Thymus (tissue), 11 donors: ENCODE measurements around the gene IL1B. TPM values are rescaled to one million over a fixed set of nuclear protein-coding genes. Genes with fewer than 3 reads are reported as not detected.

Experiments
- DNase-seq, 9 donors: peaks; one replicate each; pipeline ENCODE4 v3.0.0-alpha.2; 2013; ENCODE audit warnings: low spot score in 9 of 9, low read depth in 6 of 9, missing footprints in 1 of 9
- H3K27ac ChIP-seq, 2 donors: one replicate each; pipeline ENCODE4 v1.5.1; 2013; ENCODE audit warnings: control low read depth in 1 of 2, low read depth in 1 of 2, low read length in 1 of 2, mild to moderate bottlenecking in 1 of 2, moderate library complexity in 1 of 2
- H3K27me3 ChIP-seq, 2 donors: one replicate each; pipeline ENCODE4 v1.5.1; 2013; ENCODE audit warnings: low read length in 1 of 2; ENCODE audit not compliant: control insufficient read depth in 2 of 2, insufficient read depth in 1 of 2
- H3K36me3 ChIP-seq, 2 donors: one replicate each; pipeline ENCODE4 v1.5.1; 2013; ENCODE audit warnings: low read length in 1 of 2, mild to moderate bottlenecking in 1 of 2, moderate library complexity in 1 of 2; ENCODE audit not compliant: control insufficient read depth in 2 of 2, insufficient read depth in 2 of 2
- H3K4me1 ChIP-seq, 2 donors: one replicate each; pipeline ENCODE4 v1.5.1; 2013; ENCODE audit warnings: low read length in 2 of 2; ENCODE audit not compliant: control insufficient read depth in 2 of 2, insufficient read depth in 2 of 2
- H3K4me3 ChIP-seq, 2 donors: one replicate each; pipeline ENCODE4 v1.5.1; 2013; ENCODE audit warnings: low read length in 2 of 2, control low read depth in 1 of 2, mild to moderate bottlenecking in 1 of 2
- H3K9me3 ChIP-seq, 2 donors: one replicate each; pipeline ENCODE4 v1.5.1; 2013; ENCODE audit warnings: low read length in 1 of 2, mild to moderate bottlenecking in 1 of 2; ENCODE audit not compliant: control insufficient read depth in 2 of 2, insufficient read depth in 1 of 2
- WGBS: extraction: QIAGEN DNeasy Blood & Tissue Kit; methylation state at CpG from one replicate; pipeline ENCODE4 v1.1.7; 2013; 5-methylcytosine and 5-hydroxymethylcytosine counted together
- polyA plus RNA-seq: library from polyadenylated mRNA; stranded (reverse); fragments of 200-250 nt; gene quantifications from one replicate; pipeline ENCODE4 v1.2.3, GENCODE V29; 2013
- total RNA-seq: library from RNA; stranded (reverse); fragments of 120-200 nt; gene quantifications from one replicate; pipeline ENCODE4 v1.2.4, GENCODE V29; 2013
- donor health status: healthy.

IL1B gene
- total and polyA plus RNA-seq, 2 donors: 3.4 to 13.8 TPM

DNA sequence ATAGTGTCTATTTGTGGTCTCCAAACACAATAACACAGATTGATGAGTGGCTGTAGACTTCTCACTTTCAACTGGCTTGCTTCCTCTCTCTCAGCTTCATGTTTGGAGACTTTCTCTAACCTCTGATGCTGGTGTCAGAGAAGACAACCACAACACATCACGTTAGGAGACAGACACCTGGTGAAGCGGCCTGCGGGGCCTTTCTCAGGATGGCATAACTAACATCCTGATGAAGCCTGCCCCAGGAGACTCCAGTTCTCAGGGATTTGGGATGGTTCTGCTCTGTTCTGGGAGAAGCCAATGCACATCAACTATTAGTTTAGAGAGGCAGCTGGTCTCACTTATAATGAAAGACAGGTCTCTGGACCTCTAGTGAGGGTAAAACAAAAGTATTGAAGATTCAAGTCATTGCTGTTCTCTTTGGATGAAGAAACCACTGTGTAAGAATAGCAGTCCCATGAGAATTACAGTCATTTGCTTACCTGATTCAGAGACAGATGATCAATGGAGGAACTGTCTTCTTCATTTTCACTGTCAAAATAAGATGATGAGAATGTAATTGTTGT lies 54.3 kb downstream of the IL1B start:
- DNase-seq: no peak
- Histone ChIP-seq H3K27me3 (peaks cover 0 to under 1% of the 10 kb centered on the region in 2 donors), H3K36me3 (no peaks in the 10 kb centered on the region), H3K4me1 (no peaks in the 10 kb centered on the region), H3K9me3 (no peaks in the 10 kb centered on the region), H3K4me3 (no peak overlapping the region), H3K27ac (no peak overlapping the region)
- WGBS: 64% methylated on average over 3 of the region's 3 CpGs

Other genes starting within 250 kb of the IL1B start
- 27.2 TPM for gene SLC20A1, start 190.8 kb downstream of the IL1B start, total RNA-seq
- gene SLC20A1, start 190.8 kb downstream of the IL1B start, polyA plus RNA-seq: 47.0 TPM
- 0.85 TPM for gene NT5DC4, start 115.8 kb downstream of the IL1B start, total RNA-seq
- gene NT5DC4, start 115.8 kb downstream of the IL1B start, polyA plus RNA-seq: 0.25 TPM
- 14.1 TPM for gene CKAP2L, start 72.2 kb downstream of the IL1B start, total RNA-seq
- 1.0 TPM for gene CKAP2L, start 72.2 kb downstream of the IL1B start, polyA plus RNA-seq
- 0.19 TPM for gene IL1A, start 52.3 kb downstream of the IL1B start, total RNA-seq
- 1.8 TPM for gene IL1A, start 52.3 kb downstream of the IL1B start, polyA plus RNA-seq
- gene IL37, start 74.4 kb upstream of the IL1B start, total RNA-seq: 0.09 TPM
- 0.43 TPM for gene IL37, start 74.4 kb upstream of the IL1B start, polyA plus RNA-seq
- gene IL36G, start 141.2 kb upstream of the IL1B start, total RNA-seq: 0.24 TPM
- 2.7 TPM for gene IL36G, start 141.2 kb upstream of the IL1B start, polyA plus RNA-seq
- 0.99 TPM for gene IL36A, start 168.7 kb upstream of the IL1B start, total RNA-seq
- 0.30 TPM for gene IL36A, start 168.7 kb upstream of the IL1B start, polyA plus RNA-seq
- not detected for gene IL36B, start 216.1 kb upstream of the IL1B start, total RNA-seq
- gene IL36B, start 216.1 kb upstream of the IL1B start, polyA plus RNA-seq: 0.11 TPM
- 0.09 TPM for gene IL36RN, start 222.4 kb upstream of the IL1B start, total RNA-seq
- 2.4 TPM for gene IL36RN, start 222.4 kb upstream of the IL1B start, polyA plus RNA-seq
- gene IL1F10, start 231.2 kb upstream of the IL1B start, total RNA-seq: not detected
- 1.1 TPM for gene IL1F10, start 231.2 kb upstream of the IL1B start, polyA plus RNA-seq